Heart right ventricle (tissue), 16 donors: Measurements from ENCODE around the gene GRIN3A. TPM values are rescaled to one million over a fixed set of nuclear protein-coding genes. Genes with fewer than 3 reads are reported as not detected.
A peak's percentile ranks its signal among the peaks of the same experiment; 100 is the strongest.

ENCODE experiments used
- ATAC-seq, 8 donors: fragments of 200-7000 bp; cut with Tn5 transposase; one replicate each; pipeline ENCODE4 v1.9.1; 2020; ENCODE audit warnings: mild to moderate bottlenecking in 8 of 8, moderate library complexity in 8 of 8, moderate number of reproducible peaks in 1 of 8
- DNase-seq, 2 donors: peaks; one replicate each; pipeline ENCODE4 v3.0.0-alpha.2; 2020
- H3K27ac ChIP-seq, 10 donors: fragments of 200-600 bp; sonication (generic) in 2 of 10; one replicate each; pipeline versions ENCODE4 v1.5.0 to v1.8.0; 2020 to 2022; ENCODE audit warnings: mild to moderate bottlenecking in 3 of 10
- H3K27me3 ChIP-seq, 7 donors: fragments of 200-600 bp; one replicate each; pipeline ENCODE4 v1.8.0; 2021 to 2022; ENCODE audit warnings: mild to moderate bottlenecking in 2 of 7
- H3K36me3 ChIP-seq, 9 donors: fragments of 200-600 bp; sonication (generic) in 1 of 9; one replicate each; pipeline versions ENCODE4 v1.5.0 to v1.8.0; 2020 to 2022; ENCODE audit warnings: mild to moderate bottlenecking in 2 of 9
- H3K4me1 ChIP-seq, 9 donors: fragments of 200-600 bp; sonication (generic) in 1 of 9; one replicate each; pipeline versions ENCODE4 v1.5.0 to v1.8.0; 2020 to 2022; ENCODE audit warnings: mild to moderate bottlenecking in 4 of 9
- H3K4me3 ChIP-seq, 10 donors: fragments of 200-600 bp; sonication (generic) in 2 of 10; one replicate each; pipeline versions ENCODE4 v1.5.0 to v1.8.0; 2020 to 2022; ENCODE audit warnings: mild to moderate bottlenecking in 7 of 10, moderate library complexity in 2 of 10
- H3K9me3 ChIP-seq, 11 donors: fragments of 200-600 bp in 10 of 11; sonication (generic) in 2 of 11; one replicate each; pipeline versions ENCODE4 v1.5.0 to v1.8.0; 2013 to 2022; ENCODE audit warnings: mild to moderate bottlenecking in 2 of 11, control low read depth in 1 of 11, moderate library complexity in 1 of 11
- WGBS, 2 donors: extraction: QIAGEN DNeasy Blood & Tissue Kit; methylation state at CpG; one replicate each; pipeline ENCODE4 v1.1.7; 2013; ENCODE audit warnings: inconsistent platforms in 1 of 2; 5-methylcytosine and 5-hydroxymethylcytosine counted together
- intact Hi-C, 10 donors: fragments of 100-400 bp; cut with DNase I; formaldehyde crosslinking; loops; one replicate each; pipeline versions ENCODE4 v1.11.1 to v1.14.2; 2022
- polyA plus RNA-seq, 2 donors: library from polyadenylated mRNA; stranded (reverse); fragments of 200-250 nt; gene quantifications; one replicate each; pipeline ENCODE4 v1.2.3, GENCODE V29; 2013
- total RNA-seq, 10 donors: library from RNA; stranded (reverse); fragmentation: NEBNext Ultra II Directional in 3 of 10; extraction: Animal tissue kit (Norgen Biotek cat#: 25700) in 3 of 10; gene quantifications; one replicate each; pipeline versions ENCODE4 v1.2.1 to v1.2.4, GENCODE V29; 2021 to 2023
- TF ChIP-seq, protein P1 (sequence below), 9 donors: fragments of 200-600 bp; sonication (generic) in 2 of 9; IDR thresholded peaks; one replicate each; pipeline versions ENCODE4 v1.5.0 to v1.8.0; 2021 to 2022; ENCODE audit warnings: antibody characterized with exemption in 9 of 9, mild to moderate bottlenecking in 5 of 9, moderate library complexity in 1 of 9
- donor health status: Arrhythmogenic right ventricular cardiomyopathy.
- donor health status: ischemic (EF 13 %, LVEDD 7.1; RV severe dilation, severe dysfunction).
- donor health status: healthy with polysubstance abuse.
- donor health status: DM: no; HTN: yes; CAD: no.
- donor health status: DM: no; HTN: no; CAD: no.
- donor health status: ischemic (EF 25% LVEDD 6.9; RV normal size, moderate dysfunction).
- donor health status: ischemic (EF 25% LVEDD 5.7; RV mildly dilated, moderate dysfunction).
- donor health status: healthy.
- donor health status: DM: yes; HTN: yes; CAD: no.
- donor health status: Ischemic cardiomyopathy.
- donor health status: ischemic (EF 35%, LVEDD 5.7; RV mildly dilated, moderate dysfunction).
- donor health status: nonischemic (EF 11% LVEDD 7.7; RV severe dilation, severe dysfunction).
- donor health status: DM: yes; HTN: yes; CAD: no.
- donor health status: PGD.
- donor health status: ischemic (EF 29% LVEDD 5.4; RV normal size, mild dysfunction).
- donor health status: nonischemic (EF 23%, LVEDD 6.1; RV moderate dilation, normal function).

GRIN3A gene
- total and polyA plus RNA-seq, 12 donors = 0.06 to 1.4 (median 0.33) TPM

DNA sequence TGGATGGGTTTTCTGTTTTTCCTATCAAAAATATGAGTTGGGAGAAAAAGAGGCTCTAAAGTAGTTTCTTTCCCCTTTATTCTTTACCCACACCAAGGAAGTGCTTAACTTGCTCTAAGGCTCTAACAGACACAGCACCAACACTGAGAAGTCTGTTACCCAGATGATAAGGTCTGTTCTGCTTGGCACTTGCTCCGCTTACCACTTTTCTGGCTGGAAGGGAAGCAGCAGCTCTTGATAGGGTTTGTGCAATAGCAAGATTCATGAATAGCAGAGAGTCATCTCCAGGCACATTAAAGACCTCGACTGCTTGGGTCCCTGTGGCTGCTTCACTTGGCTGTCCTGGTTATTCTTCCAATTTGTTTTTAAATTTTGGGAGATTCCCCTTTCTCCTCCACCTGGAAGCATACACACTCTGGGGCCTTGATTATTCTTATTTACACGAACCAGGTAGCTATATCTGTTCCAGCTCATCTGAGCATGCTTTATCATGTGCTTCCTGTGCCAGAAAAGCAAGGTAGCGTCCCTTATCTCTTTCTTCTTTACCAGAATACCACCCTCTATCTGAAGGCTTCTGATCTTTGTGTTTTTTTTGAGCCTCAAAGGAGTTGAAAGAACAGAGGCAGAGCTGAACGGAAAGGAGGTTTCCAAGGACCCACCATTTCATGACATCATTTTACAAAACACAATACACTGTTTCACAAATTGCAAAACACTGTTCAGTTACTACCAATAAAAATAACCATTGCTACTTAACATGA lies 168.5 kb downstream of the GRIN3A start:
- TF ChIP-seq, protein P1, sequence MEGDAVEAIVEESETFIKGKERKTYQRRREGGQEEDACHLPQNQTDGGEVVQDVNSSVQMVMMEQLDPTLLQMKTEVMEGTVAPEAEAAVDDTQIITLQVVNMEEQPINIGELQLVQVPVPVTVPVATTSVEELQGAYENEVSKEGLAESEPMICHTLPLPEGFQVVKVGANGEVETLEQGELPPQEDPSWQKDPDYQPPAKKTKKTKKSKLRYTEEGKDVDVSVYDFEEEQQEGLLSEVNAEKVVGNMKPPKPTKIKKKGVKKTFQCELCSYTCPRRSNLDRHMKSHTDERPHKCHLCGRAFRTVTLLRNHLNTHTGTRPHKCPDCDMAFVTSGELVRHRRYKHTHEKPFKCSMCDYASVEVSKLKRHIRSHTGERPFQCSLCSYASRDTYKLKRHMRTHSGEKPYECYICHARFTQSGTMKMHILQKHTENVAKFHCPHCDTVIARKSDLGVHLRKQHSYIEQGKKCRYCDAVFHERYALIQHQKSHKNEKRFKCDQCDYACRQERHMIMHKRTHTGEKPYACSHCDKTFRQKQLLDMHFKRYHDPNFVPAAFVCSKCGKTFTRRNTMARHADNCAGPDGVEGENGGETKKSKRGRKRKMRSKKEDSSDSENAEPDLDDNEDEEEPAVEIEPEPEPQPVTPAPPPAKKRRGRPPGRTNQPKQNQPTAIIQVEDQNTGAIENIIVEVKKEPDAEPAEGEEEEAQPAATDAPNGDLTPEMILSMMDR (IDR thresholded peaks at IDR 0.05) = no peak
- 53 to 62% methylated on average over 5 of the region's 5 CpGs for WGBS, 2 donors
- peaks cover 0 to 59% (median 12%) of the 10 kb centered on the region in 9 donors for H3K36me3 ChIP-seq
- H3K27me3 ChIP-seq = no peaks in the 10 kb centered on the region
- no peaks in the 10 kb centered on the region for H3K9me3 ChIP-seq
- ATAC-seq (peak in 4 of 8 donors; percentile 21 to 79 (median 52)), DNase-seq (no peak)
- peaks cover 0 to 10% (median 0%) of the 10 kb centered on the region in 9 donors for H3K4me1 ChIP-seq
- intact Hi-C loops = no loop called here
- H3K27ac ChIP-seq = no peak overlapping the region
- H3K4me3 ChIP-seq = no peak overlapping the region

DNA sequence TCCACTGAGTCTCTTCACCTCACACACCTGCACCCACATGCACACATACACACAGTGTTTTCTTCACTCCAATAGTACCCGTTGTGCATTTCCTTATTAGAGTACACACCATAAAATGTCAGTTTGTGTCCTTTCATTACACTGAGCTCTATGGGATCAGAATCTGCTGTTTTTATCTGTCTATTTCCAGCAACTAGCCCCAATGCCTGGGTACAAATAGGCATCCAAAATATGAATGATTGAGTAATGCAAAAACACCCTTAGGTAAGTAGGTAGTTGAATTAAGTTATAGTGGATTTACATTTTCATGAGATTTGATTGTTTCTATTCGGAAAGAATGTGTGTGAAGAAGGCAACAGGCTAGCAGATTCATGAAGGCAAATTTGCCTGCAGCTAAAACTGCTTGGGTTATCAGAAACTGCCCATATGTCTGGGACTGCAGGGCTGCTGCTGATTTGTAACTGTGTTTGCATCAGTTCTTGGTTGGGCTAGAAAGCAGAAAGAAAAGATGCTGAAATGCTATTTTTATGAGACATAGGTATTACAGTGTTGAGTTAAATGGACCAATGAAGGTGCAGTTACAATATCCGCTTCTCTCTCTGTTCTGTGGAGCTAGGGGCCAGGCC lies 170.6 kb downstream of the GRIN3A start:
- DNase-seq (no peak), ATAC-seq (no peak)
- Histone ChIP-seq H3K36me3 (peaks cover 0 to 80% (median 26%) of the 10 kb centered on the region in 9 donors), H3K27me3 (no peaks in the 10 kb centered on the region), H3K27ac (no peak overlapping the region), H3K4me1 (peaks cover 0 to 10% (median 0%) of the 10 kb centered on the region in 9 donors), H3K9me3 (no peaks in the 10 kb centered on the region), H3K4me3 (no peak overlapping the region)
- intact Hi-C loops = no loop called here
- TF ChIP-seq, protein P1 (IDR thresholded peaks at IDR 0.05) = no peak
- WGBS, 2 donors = 94 to 96% methylated on average over 3 of the region's 3 CpGs

GRCh38 chr9:101566904-101567724 lies 171.3 kb downstream of the GRIN3A start:
- DNase-seq = no peak
- H3K36me3 ChIP-seq = peaks cover 0 to 85% (median 32%) of the 10 kb centered on the region in 9 donors
- intact Hi-C loops = no loop called here
- 85% methylated on average over 5 of the region's 5 CpGs for WGBS, 2 donors
- no peak for ATAC-seq
- no peaks in the 10 kb centered on the region for H3K27me3 ChIP-seq
- no peak overlapping the region for H3K4me3 ChIP-seq
- TF ChIP-seq, protein P1 (IDR thresholded peaks at IDR 0.05) = peak in 7 of 9 donors; percentile 8 to 45 (median 40)
- H3K4me1 ChIP-seq = peaks cover 0 to 10% (median 0%) of the 10 kb centered on the region in 9 donors
- no peaks in the 10 kb centered on the region for H3K9me3 ChIP-seq
- H3K27ac ChIP-seq = no peak overlapping the region

DNA sequence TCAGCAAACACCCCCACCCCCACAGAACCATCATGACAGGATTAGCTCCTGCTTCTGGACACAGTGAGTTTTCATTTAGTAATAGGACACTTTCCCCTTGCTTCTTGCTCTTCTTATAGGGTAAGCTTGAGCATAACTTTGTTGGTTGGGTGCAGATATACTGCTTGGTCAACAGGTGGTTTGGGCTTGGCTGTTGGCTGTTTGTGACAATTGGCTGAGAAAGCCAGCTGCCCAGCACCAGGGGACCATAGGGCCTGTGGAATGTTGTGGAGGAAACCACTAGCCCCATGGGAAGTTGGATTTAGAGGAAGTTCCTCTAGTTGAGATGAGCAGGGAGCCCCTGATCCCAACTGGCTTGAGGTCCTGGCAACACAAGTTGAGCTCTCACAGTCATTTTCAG lies 174.2 kb downstream of the GRIN3A start:
- intact Hi-C loops = no loop called here
- TF ChIP-seq, protein P1 (IDR thresholded peaks at IDR 0.05) = no peak
- H3K36me3 ChIP-seq = peaks cover 0 to 100% (median 48%) of the 10 kb centered on the region in 9 donors
- H3K9me3 ChIP-seq = peaks cover 0 to 7% (median 0%) of the 10 kb centered on the region in 11 donors
- H3K4me1 ChIP-seq = no peaks in the 10 kb centered on the region
- DNase-seq (no peak), ATAC-seq (no peak)
- H3K27ac ChIP-seq = no peak overlapping the region
- H3K27me3 ChIP-seq = no peaks in the 10 kb centered on the region
- no peak overlapping the region for H3K4me3 ChIP-seq
